Neuronal stem cell (in vitro differentiated cells): ENCODE results near the gene SPAG16.

ENCODE experiments used
- DNase-seq: peaks from one replicate; pipeline ENCODE4 v3.0.0-alpha.2; 2013; ENCODE audit warnings: low spot score
- H2AFZ ChIP-seq: one replicate; pipeline ENCODE4 v1.6.1; 2013; ENCODE audit warnings: mild to moderate bottlenecking, low read length, inconsistent platforms
- H2AK5ac ChIP-seq: 2 replicates; pipeline ENCODE4 v1.6.1; 2013; ENCODE audit warnings: low read depth, mild to moderate bottlenecking, inconsistent platforms, low read length, moderate library complexity, mixed read lengths
- H2BK120ac ChIP-seq: 2 replicates; pipeline ENCODE4 v1.6.1; 2013; ENCODE audit warnings: low read depth, mild to moderate bottlenecking, inconsistent platforms, low read length, moderate library complexity, mixed read lengths
- H2BK12ac ChIP-seq: one replicate; pipeline ENCODE4 v1.6.1; 2013; ENCODE audit warnings: low read length, inconsistent platforms
- H2BK15ac ChIP-seq: 2 replicates; pipeline ENCODE4 v1.6.1; 2013; ENCODE audit warnings: mild to moderate bottlenecking, low read length, inconsistent platforms, mixed read lengths
- H2BK5ac ChIP-seq: one replicate; pipeline ENCODE4 v1.6.1; 2013; ENCODE audit warnings: inconsistent platforms, mild to moderate bottlenecking, low read length, moderate library complexity
- H3K14ac ChIP-seq: one replicate; pipeline ENCODE4 v1.6.1; 2013; ENCODE audit warnings: low read length, inconsistent platforms
- H3K18ac ChIP-seq: 2 replicates; pipeline ENCODE4 v1.6.1; 2013; ENCODE audit warnings: low read length, inconsistent platforms
- H3K23ac ChIP-seq: 2 replicates; pipeline ENCODE4 v1.6.1; 2013; ENCODE audit warnings: low read depth, mild to moderate bottlenecking, mixed read lengths, low read length, inconsistent platforms; ENCODE audit not compliant: poor library complexity
- H3K27ac ChIP-seq: replicated peaks from 3 replicates; pipeline ENCODE4 v1.5.1; 2013; ENCODE audit warnings: low read length, inconsistent platforms
- H3K27me3 ChIP-seq, 3 experiments: 2 replicates each; pipeline ENCODE4 v1.6.1; 2013; ENCODE audit warnings: low read length in 3 of 3, mild to moderate bottlenecking in 2 of 3, inconsistent platforms in 1 of 3, low read depth in 1 of 3, mixed read lengths in 1 of 3, moderate library complexity in 1 of 3; ENCODE audit not compliant: control insufficient read depth in 3 of 3, insufficient read depth in 3 of 3
- H3K36me3 ChIP-seq, 2 donors: replicated peaks in 1 of 2; 2 replicates each; pipeline ENCODE4 v1.6.1; 2013; ENCODE audit warnings: low read length in 2 of 2; ENCODE audit not compliant: control insufficient read depth in 2 of 2, insufficient read depth in 2 of 2
- H3K4ac ChIP-seq: 2 replicates; pipeline ENCODE4 v1.6.1; 2013; ENCODE audit warnings: inconsistent platforms, mild to moderate bottlenecking, low read length, moderate library complexity
- H3K4me1 ChIP-seq, 2 donors: 1 replicate in 1 of 2; 2 replicates in 1 of 2; pipeline ENCODE4 v1.6.1; 2013; ENCODE audit warnings: low read length in 2 of 2, low read depth in 1 of 2; ENCODE audit not compliant: control insufficient read depth in 2 of 2, insufficient read depth in 1 of 2
- H3K4me2 ChIP-seq: one replicate; pipeline ENCODE4 v1.6.1; 2013; ENCODE audit warnings: mild to moderate bottlenecking, low read length, inconsistent platforms; ENCODE audit not compliant: insufficient read depth, poor library complexity, severe bottlenecking
- H3K4me3 ChIP-seq, 2 donors: 2 replicates each; pipeline ENCODE4 v1.5.1; 2013; ENCODE audit warnings: low read length in 2 of 2, mild to moderate bottlenecking in 2 of 2, inconsistent platforms in 1 of 2, moderate library complexity in 1 of 2
- H3K79me1 ChIP-seq: one replicate; pipeline ENCODE4 v1.6.1; 2013; ENCODE audit warnings: low read depth, mild to moderate bottlenecking, inconsistent platforms, low read length, moderate library complexity
- H3K9ac ChIP-seq: one replicate; pipeline ENCODE4 v1.6.1; 2013; ENCODE audit warnings: mild to moderate bottlenecking, low read depth, low read length, inconsistent platforms; ENCODE audit not compliant: poor library complexity
- H3K9me3 ChIP-seq, 2 donors: replicated peaks in 1 of 2; 2 replicates each; pipeline versions ENCODE3 to v1.6.1; 2013; ENCODE audit warnings: low read length in 2 of 2, mild to moderate bottlenecking in 2 of 2, inconsistent platforms in 1 of 2, low read depth in 1 of 2, mixed read lengths in 1 of 2, moderate library complexity in 1 of 2; ENCODE audit not compliant: control insufficient read depth in 2 of 2, insufficient read depth in 1 of 2
- H4K8ac ChIP-seq: one replicate; pipeline ENCODE4 v1.6.1; 2013; ENCODE audit warnings: low read depth, mild to moderate bottlenecking, inconsistent platforms, low read length, moderate library complexity
- H4K91ac ChIP-seq: one replicate; pipeline ENCODE4 v1.6.1; 2013; ENCODE audit warnings: low read length, low read depth, mild to moderate bottlenecking, inconsistent platforms; ENCODE audit not compliant: poor library complexity
- WGBS, 2 donors: extraction: QIAGEN DNeasy Blood & Tissue Kit; methylation state at CpG; one replicate each; pipeline ENCODE4 v1.1.7; 2013; ENCODE audit warnings: missing lambda C conversion rate in 2 of 2, mixed read lengths in 1 of 2; ENCODE audit not compliant: insufficient read length in 2 of 2, insufficient replicate concordance in 1 of 2; ENCODE audit errors: extremely low coverage in 2 of 2; 5-methylcytosine and 5-hydroxymethylcytosine counted together

Gene SPAG16

DNA sequence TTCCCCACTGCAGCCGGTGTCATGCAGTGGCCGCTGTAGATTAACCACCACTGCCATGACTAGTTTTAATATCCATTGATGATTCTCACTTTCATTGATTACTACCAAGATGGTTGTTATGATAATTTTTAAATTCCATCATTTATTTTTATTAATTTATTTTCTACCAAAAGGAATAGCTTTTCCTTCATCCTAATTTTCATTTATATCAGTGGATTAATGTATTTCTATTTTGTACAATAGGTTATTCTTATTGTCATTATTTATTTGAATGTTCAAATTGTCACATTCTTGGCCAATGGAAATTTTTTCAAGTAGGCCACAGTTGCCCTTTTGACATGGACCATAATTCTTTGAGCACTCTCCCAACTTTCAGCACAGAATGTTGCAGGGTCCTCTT is 751.7 kb downstream of the SPAG16 start:
- Histone ChIP-seq H3K4me1 (no peaks in the 10 kb centered on the region), H3K9ac (no peak overlapping the region), H3K27ac (no peak overlapping the region), H3K9me3 (no peaks in the 10 kb centered on the region), H3K79me1 (no peaks in the 10 kb centered on the region), H3K4ac (peak overlapping the region; percentile 84), H3K4me2 (no peak overlapping the region), H3K36me3 (no peaks in the 10 kb centered on the region), H3K14ac (no peak overlapping the region), H3K23ac (no peak overlapping the region), H3K18ac (no peak overlapping the region), H2AK5ac (peak overlapping the region; percentile 83), H3K27me3 (no peaks in the 10 kb centered on the region), H2BK5ac (peak overlapping the region; percentile 24), H3K4me3 (no peak overlapping the region), H4K8ac (peak overlapping the region; percentile 82), H2BK15ac (no peak overlapping the region), H4K91ac (no peak overlapping the region), H2BK120ac (no peak overlapping the region), H2BK12ac (no peak overlapping the region), H2AFZ (no peak overlapping the region)
- no peak for DNase-seq
- WGBS, 2 donors = no CpG with 5 or more reads among the region's 2 CpGs

DNA sequence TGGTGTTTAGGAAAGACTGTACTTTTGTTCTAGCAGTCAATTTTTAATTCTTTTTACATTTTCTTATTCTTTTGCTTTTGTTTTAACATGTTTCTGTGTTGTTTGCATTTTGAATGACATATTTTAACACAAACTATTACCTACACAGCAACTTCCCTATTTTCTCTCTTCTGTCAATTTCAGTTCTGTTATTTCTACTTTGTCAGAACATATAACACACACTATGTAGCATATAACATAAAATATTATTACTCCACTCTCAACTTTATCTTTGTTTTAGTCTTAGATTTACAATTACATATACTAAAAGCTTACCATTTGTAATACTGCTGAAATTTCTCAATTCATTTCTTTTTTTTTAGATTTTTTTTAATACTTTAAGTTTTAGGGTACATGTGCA is 753.9 kb downstream of the SPAG16 start:
- no peak overlapping the region for H2BK15ac ChIP-seq
- no peak overlapping the region for H3K27ac ChIP-seq
- no peak overlapping the region for H2AK5ac ChIP-seq
- DNase-seq = no peak
- no peaks in the 10 kb centered on the region for H3K27me3 ChIP-seq
- H2BK12ac ChIP-seq = no peak overlapping the region
- no peaks in the 10 kb centered on the region for H3K4me1 ChIP-seq
- H2BK120ac ChIP-seq = no peak overlapping the region
- no peak overlapping the region for H2AFZ ChIP-seq
- no peak overlapping the region for H4K91ac ChIP-seq
- H2BK5ac ChIP-seq = no peak overlapping the region
- H3K18ac ChIP-seq = no peak overlapping the region
- H3K36me3 ChIP-seq = no peaks in the 10 kb centered on the region
- H4K8ac ChIP-seq = no peak overlapping the region
- H3K4ac ChIP-seq = no peak overlapping the region
- H3K4me3 ChIP-seq = no peak overlapping the region
- H3K9ac ChIP-seq = no peak overlapping the region
- H3K4me2 ChIP-seq = no peak overlapping the region
- no peak overlapping the region for H3K23ac ChIP-seq
- no peaks in the 10 kb centered on the region for H3K79me1 ChIP-seq
- H3K9me3 ChIP-seq = peaks cover 0 to 5% of the 10 kb centered on the region in 2 donors
- no peak overlapping the region for H3K14ac ChIP-seq

DNA sequence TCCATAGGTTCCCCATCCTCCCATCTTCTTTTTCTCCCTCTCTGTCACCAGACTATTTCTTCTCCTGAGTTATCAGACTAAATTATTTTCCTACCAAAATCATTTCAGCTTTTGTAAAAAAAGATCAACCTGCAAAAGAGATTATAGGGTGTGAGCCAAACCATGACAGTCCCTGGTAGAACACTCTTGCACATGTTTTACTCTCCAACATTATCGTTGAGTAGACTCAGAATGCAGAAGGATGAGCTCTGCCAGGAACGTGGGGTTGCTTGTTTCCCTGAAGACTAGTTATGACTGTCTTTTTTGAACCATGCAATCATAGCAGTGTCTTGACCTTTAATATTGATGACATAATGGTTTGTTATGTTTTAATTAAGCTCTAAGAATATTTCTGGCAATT is 766.5 kb downstream of the SPAG16 start:
- Histone ChIP-seq H2BK15ac (no peak overlapping the region), H3K4me1 (no peaks in the 10 kb centered on the region), H2BK5ac (no peak overlapping the region), H3K27me3 (no peaks in the 10 kb centered on the region), H2AK5ac (no peak overlapping the region), H3K27ac (no peak overlapping the region), H4K91ac (no peak overlapping the region), H3K14ac (no peak overlapping the region), H3K9ac (no peak overlapping the region), H3K18ac (no peak overlapping the region), H3K4me3 (no peak overlapping the region), H4K8ac (no peak overlapping the region), H2BK12ac (no peak overlapping the region), H3K79me1 (no peaks in the 10 kb centered on the region), H3K36me3 (no peaks in the 10 kb centered on the region), H2AFZ (no peak overlapping the region), H3K4ac (no peak overlapping the region), H3K4me2 (no peak overlapping the region), H2BK120ac (no peak overlapping the region), H3K9me3 (peaks cover 0 to 3% of the 10 kb centered on the region in 2 donors), H3K23ac (no peak overlapping the region)
- DNase-seq = no peak
- no CpG with 5 or more reads among the region's 2 CpGs for WGBS, 2 donors

DNA sequence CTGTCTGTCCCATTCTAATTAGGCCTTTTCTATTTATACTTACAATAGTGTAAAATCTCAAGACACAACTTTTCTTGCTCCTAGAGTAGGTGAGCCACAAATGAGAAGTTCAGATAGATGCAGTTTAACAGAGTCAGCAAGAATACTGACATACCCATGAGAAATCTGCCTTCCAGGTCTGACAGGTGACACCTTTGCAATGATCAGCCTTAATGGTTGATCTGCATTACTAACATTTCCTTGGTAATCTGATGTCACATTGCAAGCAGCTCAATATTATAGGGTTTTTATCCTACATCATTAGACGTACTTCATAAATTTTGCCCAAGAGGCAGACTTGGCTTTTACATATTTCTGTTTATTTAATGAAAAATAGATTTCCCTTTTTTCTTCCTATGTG is 767.3 kb downstream of the SPAG16 start:
- Histone ChIP-seq H2BK15ac (no peak overlapping the region), H2BK12ac (no peak overlapping the region), H3K4me3 (no peak overlapping the region), H4K8ac (no peak overlapping the region), H2BK5ac (no peak overlapping the region), H3K4me2 (no peak overlapping the region), H2AK5ac (no peak overlapping the region), H2AFZ (no peak overlapping the region), H3K4me1 (no peaks in the 10 kb centered on the region), H3K18ac (no peak overlapping the region), H2BK120ac (no peak overlapping the region), H3K9me3 (no peaks in the 10 kb centered on the region), H3K9ac (no peak overlapping the region), H3K36me3 (no peaks in the 10 kb centered on the region), H4K91ac (no peak overlapping the region), H3K23ac (no peak overlapping the region), H3K27ac (no peak overlapping the region), H3K4ac (no peak overlapping the region), H3K14ac (no peak overlapping the region), H3K79me1 (no peaks in the 10 kb centered on the region), H3K27me3 (no peaks in the 10 kb centered on the region)
- no CpG with 5 or more reads among the region's 1 CpG for WGBS, 2 donors
- no peak for DNase-seq
